ENCODE results near the gene SNCB.

The SNCB gene

GRCh38 chr5:176667637-176668036 lies 37.3 kb upstream of the SNCB start:
- no peak for DNase-seq (ENCODE audit: insufficient read length, low spot score)
- no peak for FAIRE-seq
- no peak for TF ChIP-seq POLR2A (IDR thresholded peaks at IDR 0.05; ENCODE audit: low read depth, low read length)

- DNase-seq (ENCODE audit: insufficient read length, low spot score) (no peak), FAIRE-seq (no peak)
- TF ChIP-seq POLR2A (IDR thresholded peaks at IDR 0.05; ENCODE audit: low read depth, low read length) = no peak
Observed at GRCh38 chr5:176665517-176665916, 35.2 kb upstream of the SNCB start.

GRCh38 chr5:176664886-176665285 lies 34.6 kb upstream of the SNCB start:
- no peak for DNase-seq (ENCODE audit: insufficient read length, low spot score)
- TF ChIP-seq POLR2A (IDR thresholded peaks at IDR 0.05; ENCODE audit: low read depth, low read length) = no peak
- no peak for FAIRE-seq

- FAIRE-seq = no peak
- TF ChIP-seq POLR2A (IDR thresholded peaks at IDR 0.05; ENCODE audit: low read depth, low read length) = no peak
- no peak for DNase-seq (ENCODE audit: insufficient read length, low spot score)
Observed at GRCh38 chr5:176664479-176664878, 34.1 kb upstream of the SNCB start.

GRCh38 chr5:176663566-176663965 lies 33.2 kb upstream of the SNCB start:
- FAIRE-seq (no peak), DNase-seq (ENCODE audit: insufficient read length, low spot score) (no peak)
- no peak for TF ChIP-seq POLR2A (IDR thresholded peaks at IDR 0.05; ENCODE audit: low read depth, low read length)

- FAIRE-seq = no peak
- no peak for TF ChIP-seq POLR2A (IDR thresholded peaks at IDR 0.05; ENCODE audit: low read depth, low read length)
- no peak for DNase-seq (ENCODE audit: insufficient read length, low spot score)
Observed at GRCh38 chr5:176662371-176663333, 32.3 kb upstream of the SNCB start.

- no peak for TF ChIP-seq POLR2A (IDR thresholded peaks at IDR 0.05; ENCODE audit: low read depth, low read length)
- DNase-seq (ENCODE audit: insufficient read length, low spot score) = no peak
- FAIRE-seq = no peak
Observed at GRCh38 chr5:176661676-176662075, 31.3 kb upstream of the SNCB start.

GRCh38 chr5:176660860-176661641 lies 30.7 kb upstream of the SNCB start:
- peak; percentile 93 for DNase-seq (ENCODE audit: insufficient read length, low spot score)
- FAIRE-seq = no peak
- TF ChIP-seq POLR2A (IDR thresholded peaks at IDR 0.05; ENCODE audit: low read depth, low read length) = no peak

- no peak for DNase-seq (ENCODE audit: insufficient read length, low spot score)
- no peak for FAIRE-seq
Observed at GRCh38 chr5:176660530-176660859, 30.2 kb upstream of the SNCB start.

GRCh38 chr5:176659860-176660461 lies 29.6 kb upstream of the SNCB start:
- DNase-seq (ENCODE audit: insufficient read length, low spot score) (no peak), FAIRE-seq (no peak)
- no peak for TF ChIP-seq POLR2A (IDR thresholded peaks at IDR 0.05; ENCODE audit: low read depth, low read length)

More at GRCh38 chr5:176660530-176660859, 30.2 kb upstream of the SNCB start:
- no peak for TF ChIP-seq POLR2A (IDR thresholded peaks at IDR 0.05; ENCODE audit: low read depth, low read length)

- no peak for TF ChIP-seq POLR2A (IDR thresholded peaks at IDR 0.05; ENCODE audit: low read depth, low read length)
- FAIRE-seq = no peak
- no peak for DNase-seq (ENCODE audit: insufficient read length, low spot score)
Observed at GRCh38 chr5:176659512-176659839, 29.1 kb upstream of the SNCB start.

GRCh38 chr5:176658817-176659511 lies 28.6 kb upstream of the SNCB start:
- no peak for FAIRE-seq
- DNase-seq (ENCODE audit: insufficient read length, low spot score) = no peak
- no peak for TF ChIP-seq POLR2A (IDR thresholded peaks at IDR 0.05; ENCODE audit: low read depth, low read length)

- TF ChIP-seq POLR2A (IDR thresholded peaks at IDR 0.05; ENCODE audit: low read depth, low read length) = no peak
- DNase-seq (ENCODE audit: insufficient read length, low spot score) = peak; percentile 71
- FAIRE-seq = no peak
Observed at GRCh38 chr5:176658007-176658599, 27.8 kb upstream of the SNCB start.
